WTC11 (cell line): Measurements from ENCODE around the gene CLEC20A. TPM values are rescaled to one million over a fixed set of nuclear protein-coding genes. Genes with fewer than 3 reads are reported as not detected.

ENCODE experiments used
- ATAC-seq: fragments of 200-7000 bp; cut with Tn5 transposase; 2 replicates; pipeline ENCODE4 v1.10.0; 2021; ENCODE audit warnings: mild to moderate bottlenecking, moderate library complexity
- CTCF ChIA-PET: fragments of 300-600 bp; sonication (Branson Sonifier 250); formaldehyde crosslinking; loops from one replicate; lab custom pipeline; 2021; ENCODE audit warnings: antibody characterized with exemption; lab: Charles Lee
- POLR2A ChIA-PET: fragments of 350-600 bp; sonication (Branson Sonifier 250); formaldehyde crosslinking; loops from one replicate; lab custom pipeline; 2021; ENCODE audit warnings: antibody characterized with exemption; lab: Charles Lee
- DNase-seq: peaks from one replicate; pipeline ENCODE4 v3.0.0; 2021; ENCODE audit warnings: low spot score
- H3K27ac Mint-ChIP-seq: 2 replicates; pipeline ENCODE4 v1.8.0; 2021; ENCODE audit warnings: mixed read lengths
- H3K27me3 Mint-ChIP-seq: 2 replicates; pipeline ENCODE4 v1.8.0; 2021; ENCODE audit warnings: low read depth, mild to moderate bottlenecking, moderate library complexity, mixed read lengths
- H3K36me3 Mint-ChIP-seq: 2 replicates; pipeline ENCODE4 v1.8.0; 2021; ENCODE audit warnings: mixed read lengths
- H3K4me1 Mint-ChIP-seq: 2 replicates; pipeline ENCODE4 v1.8.0; 2022; ENCODE audit warnings: mixed read lengths
- H3K4me3 Mint-ChIP-seq: 2 replicates; pipeline ENCODE4 v1.8.0; 2021; ENCODE audit warnings: mild to moderate bottlenecking, moderate library complexity, mixed read lengths
- H3K9me3 Mint-ChIP-seq: 2 replicates; pipeline ENCODE4 v1.8.0; 2021; ENCODE audit warnings: mixed read lengths
- AFF4 ChIP-seq: sonication (generic); formaldehyde crosslinking; IDR thresholded peaks from 2 replicates; pipeline ENCODE4 v1.8.1; 2023; ENCODE audit warnings: mild to moderate bottlenecking, missing genetic modification reagents, borderline replicate concordance
- AR ChIP-seq: fragments of 250-450 bp; sonication (Bioruptor Pico); IDR thresholded peaks from 2 replicates; pipeline ENCODE4 v1.9.0; 2021; ENCODE audit warnings: mild to moderate bottlenecking
- ATF1 ChIP-seq: sonication (generic); formaldehyde crosslinking; IDR thresholded peaks from 2 replicates; pipeline ENCODE4 v1.8.1; 2023; ENCODE audit warnings: mild to moderate bottlenecking, moderate library complexity, missing genetic modification reagents
- CBFB ChIP-seq: sonication (generic); formaldehyde crosslinking; IDR thresholded peaks from 2 replicates; pipeline ENCODE4 v1.8.1; 2022; ENCODE audit warnings: mild to moderate bottlenecking, low read depth, missing genetic modification reagents
- E2F1 ChIP-seq: sonication (generic); formaldehyde crosslinking; IDR thresholded peaks from 2 replicates; pipeline ENCODE4 v1.8.0; 2022; ENCODE audit warnings: mild to moderate bottlenecking, missing genetic modification reagents
- ETV6 ChIP-seq: sonication (generic); formaldehyde crosslinking; IDR thresholded peaks from 2 replicates; pipeline ENCODE4 v1.8.1; 2022; ENCODE audit warnings: mild to moderate bottlenecking, missing genetic modification reagents
- GABPB1 ChIP-seq: sonication (generic); formaldehyde crosslinking; IDR thresholded peaks from 2 replicates; pipeline ENCODE4 v1.8.1; 2023; ENCODE audit warnings: mild to moderate bottlenecking, missing genetic modification reagents
- JAZF1 ChIP-seq: fragments of 250-450 bp; sonication (Bioruptor Pico); IDR thresholded peaks from 2 replicates; pipeline ENCODE4 v1.9.0; 2021; ENCODE audit warnings: moderate library complexity, mild to moderate bottlenecking, inconsistent platforms
- JUN ChIP-seq: sonication (generic); formaldehyde crosslinking; IDR thresholded peaks from 2 replicates; pipeline ENCODE4 v1.8.0; 2023; ENCODE audit warnings: mild to moderate bottlenecking, missing genetic modification reagents
- KAT7 ChIP-seq: sonication (generic); formaldehyde crosslinking; IDR thresholded peaks from 2 replicates; pipeline ENCODE4 v1.8.1; 2023; ENCODE audit warnings: missing genetic modification reagents, mild to moderate bottlenecking, borderline replicate concordance
- MXD4 ChIP-seq: fragments of 250-450 bp; sonication (Bioruptor Pico); IDR thresholded peaks from 2 replicates; pipeline ENCODE4 v1.8.0; 2021; ENCODE audit warnings: mild to moderate bottlenecking, moderate library complexity, borderline replicate concordance
- NFYB ChIP-seq: sonication (generic); formaldehyde crosslinking; conservative IDR thresholded peaks from 2 replicates; pipeline ENCODE4 v1.8.0; 2022; ENCODE audit warnings: low read depth, missing genetic modification reagents
- OVOL2 ChIP-seq: fragments of 250-450 bp; sonication (Bioruptor Pico); IDR thresholded peaks from 2 replicates; pipeline ENCODE4 v1.9.0; 2021; ENCODE audit warnings: mild to moderate bottlenecking, borderline replicate concordance
- PRRX2 ChIP-seq: fragments of 250-450 bp; sonication (Bioruptor Pico); IDR thresholded peaks from 2 replicates; pipeline ENCODE4 v1.8.0; 2021; ENCODE audit warnings: mild to moderate bottlenecking
- RELA ChIP-seq: sonication (generic); formaldehyde crosslinking; IDR thresholded peaks from 2 replicates; pipeline ENCODE4 v1.8.1; 2022; ENCODE audit warnings: missing genetic modification reagents, mild to moderate bottlenecking, borderline replicate concordance
- TCF7 ChIP-seq: sonication (generic); formaldehyde crosslinking; IDR thresholded peaks from 2 replicates; pipeline ENCODE4 v1.8.0; 2022; ENCODE audit warnings: mild to moderate bottlenecking, low read depth, missing genetic modification reagents, moderate library complexity
- ZMAT4 ChIP-seq: fragments of 250-450 bp; sonication (Bioruptor Pico); IDR thresholded peaks from 2 replicates; pipeline ENCODE4 v1.9.0; 2021; ENCODE audit warnings: mild to moderate bottlenecking
- ZNF121 ChIP-seq: sonication (generic); formaldehyde crosslinking; IDR thresholded peaks from 2 replicates; pipeline ENCODE4 v1.8.0; 2023; ENCODE audit warnings: missing genetic modification reagents
- ZNF138 ChIP-seq: sonication (generic); formaldehyde crosslinking; conservative IDR thresholded peaks from 2 replicates; pipeline ENCODE4 v1.8.1; 2022; ENCODE audit warnings: mild to moderate bottlenecking, moderate library complexity, missing genetic modification reagents
- ZNF232 ChIP-seq: sonication (generic); formaldehyde crosslinking; IDR thresholded peaks from 2 replicates; pipeline ENCODE4 v1.8.0; 2022; ENCODE audit warnings: mild to moderate bottlenecking, missing genetic modification reagents
- ZNF263 ChIP-seq: sonication (generic); formaldehyde crosslinking; IDR thresholded peaks from 2 replicates; pipeline ENCODE4 v1.8.1; 2022; ENCODE audit warnings: low read depth, mild to moderate bottlenecking, moderate library complexity, missing genetic modification reagents
- ZNF281 ChIP-seq: sonication (generic); formaldehyde crosslinking; IDR thresholded peaks from 2 replicates; pipeline ENCODE4 v1.8.0; 2023; ENCODE audit warnings: mild to moderate bottlenecking, missing genetic modification reagents
- ZNF416 ChIP-seq: fragments of 250-450 bp; sonication (Bioruptor Pico); IDR thresholded peaks from 2 replicates; pipeline ENCODE4 v1.9.0; 2021; ENCODE audit warnings: mild to moderate bottlenecking, inconsistent platforms
- total RNA-seq: library from RNA; stranded (reverse); gene quantifications from 3 replicates; pipeline ENCODE4 v1.2.3, GENCODE V29; 2021

CLEC20A gene
- total RNA-seq, 1 experiment from 2014 or later = not detected

GRCh38 chr1:178520803-178521202, 24.0 kb upstream of the CLEC20A start:
- Mint-ChIP-seq H3K27ac (no peak overlapping the region), H3K9me3 (peaks cover 14% of the 10 kb centered on the region), H3K4me1 (0 out of 2 replicates have a peak, but pooled peaks cover 4% of the 10 kb centered on the region), H3K36me3 (no peaks in the 10 kb centered on the region), H3K27me3 (no peaks in the 10 kb centered on the region), H3K4me3 (no peak overlapping the region)
- no peak for ATAC-seq
- ChIA-PET POLR2A (no interaction called here), CTCF (interaction anchor here (1.0 to 2.2 kb wide), 2 partner anchors 9 to 19 kb away, joined by 4 to 8 read pairs; no protein-coding TSS in a partner anchor)
- peak; percentile 8 for DNase-seq
- no peak for TF ChIP-seq ZNF121 (CRISPR knock-in tag)
- no peak for TF ChIP-seq JUN (CRISPR knock-in tag)
- TF ChIP-seq ZMAT4 (CRISPR knock-in tag) = no peak
- TF ChIP-seq JAZF1 (CRISPR knock-in tag) = no peak
- no peak for TF ChIP-seq ZNF263 (CRISPR knock-in tag)
- no peak for TF ChIP-seq PRRX2 (CRISPR knock-in tag)
- TF ChIP-seq OVOL2 (CRISPR knock-in tag) = no peak
- no peak for TF ChIP-seq NFYB
- no peak for TF ChIP-seq E2F1 (CRISPR knock-in tag)
- no peak for TF ChIP-seq ZNF416 (CRISPR knock-in tag)
- no peak for TF ChIP-seq AR (CRISPR knock-in tag)
- TF ChIP-seq RELA (CRISPR knock-in tag) = no peak
- TF ChIP-seq KAT7 (CRISPR knock-in tag) = no peak
- no peak for TF ChIP-seq ETV6 (CRISPR knock-in tag)
- TF ChIP-seq ZNF232 = no peak
- TF ChIP-seq AFF4 (CRISPR knock-in tag) = no peak
- no peak for TF ChIP-seq ZNF138 (CRISPR knock-in tag)
- TF ChIP-seq, all 79 proteins: peak for 0

- CTCF ChIA-PET = interaction anchor here (1.0 to 2.2 kb wide), 3 partner anchors 13 to 19 kb away, joined by 3 to 8 read pairs (median 3); no protein-coding TSS in a partner anchor
- TF ChIP-seq TCF7 (no peak), ATF1 (CRISPR knock-in tag) (no peak), GABPB1 (no peak), MXD4 (CRISPR knock-in tag) (no peak), ZNF281 (no peak), CBFB (CRISPR knock-in tag) (no peak), OVOL2 (CRISPR knock-in tag) (no peak)
- TF ChIP-seq, all 79 proteins: peak for 0
- Mint-ChIP-seq H3K36me3 (no peaks in the 10 kb centered on the region), H3K27me3 (no peaks in the 10 kb centered on the region), H3K27ac (no peak overlapping the region), H3K9me3 (peaks cover 5% of the 10 kb centered on the region), H3K4me1 (peaks cover 4% of the 10 kb centered on the region; the same call in 1 of the 2 replicates), H3K4me3 (no peak overlapping the region)
- DNase-seq (no peak), ATAC-seq (no peak)
- POLR2A ChIA-PET = no interaction called here
Observed at GRCh38 chr1:178518894-178519293, 22.1 kb upstream of the CLEC20A start.
